DMS53 treated with DMSO at 0.1 percent for 48 hours (cell line): ENCODE measurements around the gene FLOT1.

Experiments used
- DNase-seq: peaks from one replicate; lab custom pipeline; 2025; ENCODE audit not compliant: unreplicated experiment; lab: John Stamatoyannopoulos, UW

The FLOT1 gene

DNA sequence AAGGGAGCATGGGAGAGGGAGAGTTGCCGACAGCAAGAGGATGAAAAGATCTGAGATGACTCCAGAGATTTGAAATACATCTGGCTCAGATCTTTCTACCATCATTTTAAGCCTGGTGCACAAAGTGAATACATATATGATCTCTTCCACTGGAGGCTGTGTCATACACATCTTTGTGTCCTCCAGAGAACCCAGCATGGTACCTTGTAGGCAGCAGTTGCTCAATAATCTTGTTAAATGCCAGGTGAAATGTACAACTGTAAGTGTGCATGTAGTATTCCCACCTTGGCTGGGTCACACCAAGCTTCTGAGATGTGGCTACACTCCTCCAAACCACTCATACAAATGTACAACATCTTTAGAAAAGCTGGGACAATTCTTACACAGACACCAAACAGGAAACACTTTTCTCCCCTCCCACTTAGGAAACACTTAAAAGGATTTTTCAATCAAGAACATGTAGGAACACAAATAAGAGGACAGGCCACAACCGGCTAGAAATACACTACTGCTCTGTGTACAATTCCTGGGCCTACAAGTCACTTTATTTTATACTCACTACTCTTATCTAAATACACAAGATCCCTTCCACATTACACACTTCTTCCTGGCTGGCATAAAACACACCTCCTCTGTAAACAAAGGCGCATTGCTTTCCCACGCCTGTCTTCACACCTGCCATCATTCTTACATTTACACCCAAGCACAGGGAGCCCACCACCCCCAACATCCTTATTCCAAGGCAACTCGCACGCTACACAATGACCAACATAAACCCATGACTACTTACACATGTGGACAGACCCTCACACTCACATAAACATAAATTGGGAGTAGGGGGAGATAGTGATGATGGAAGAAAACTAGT, 5.6 kb upstream of the FLOT1 start:
- DNase-seq, result peak; percentile 29

DNA sequence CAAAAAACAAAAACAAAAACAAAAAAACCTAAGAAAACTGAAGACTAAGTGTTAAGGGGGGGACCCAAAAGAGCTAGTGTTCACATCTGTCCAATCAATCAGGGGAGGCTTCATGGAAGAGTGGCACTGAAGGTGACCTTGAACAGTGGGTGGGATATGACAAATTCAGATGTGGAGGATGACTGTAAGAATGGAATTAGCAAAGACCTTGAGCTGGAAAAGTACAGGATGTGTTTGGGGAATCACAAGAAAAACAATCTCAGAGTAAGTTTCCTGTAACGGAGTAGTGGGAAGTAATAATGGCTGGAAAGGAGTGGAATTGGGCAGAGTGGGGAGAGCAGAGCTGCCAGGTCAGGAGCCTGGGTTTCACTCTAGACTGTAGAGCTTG, 4.8 kb upstream of the FLOT1 start:
- DNase-seq, result no peak

DNA sequence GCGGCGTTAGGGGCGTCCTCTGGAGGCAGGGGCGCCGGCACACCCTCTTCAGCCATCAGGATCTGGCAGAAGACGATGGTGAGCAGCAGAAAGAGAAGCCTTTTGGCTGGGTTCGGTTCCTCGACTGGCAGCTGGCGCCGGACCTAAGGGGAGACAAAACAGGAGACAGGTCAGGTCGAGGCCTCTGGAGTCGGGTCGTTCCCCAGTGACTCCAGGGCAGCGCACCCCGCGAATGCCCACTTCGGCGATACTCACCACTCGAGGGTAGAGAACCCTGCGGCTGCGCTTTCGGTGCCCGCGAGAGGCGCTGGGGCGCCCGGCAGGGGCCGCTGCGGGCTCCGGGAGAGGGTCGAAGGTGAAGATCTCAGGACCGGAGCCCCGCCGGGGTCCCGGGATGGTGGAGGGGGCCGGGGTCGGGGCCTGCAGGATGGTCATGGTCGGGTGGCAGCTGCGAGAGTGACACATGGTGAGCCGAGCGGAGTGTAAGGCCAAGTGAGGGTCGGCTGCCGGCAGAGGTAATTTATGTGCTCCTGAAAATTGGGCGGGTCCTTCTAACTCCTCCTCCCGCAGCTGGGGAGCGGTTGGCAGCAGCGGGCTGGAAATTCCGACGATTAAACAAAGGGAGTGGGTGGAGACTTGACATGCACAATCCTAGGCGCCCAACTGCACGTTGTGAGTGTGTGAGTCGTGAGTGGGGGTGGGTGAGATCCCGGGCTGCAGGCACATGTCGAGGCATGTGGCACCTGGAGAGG, 1.7 kb upstream of the FLOT1 start, which contains the start of gene IER3:
IER3 (minus strand) TSS at position 494 of the 752 bp plus-strand sequence; CDS start at position 465, 29 bp downstream.
- peak; percentile 73 for DNase-seq

DNA sequence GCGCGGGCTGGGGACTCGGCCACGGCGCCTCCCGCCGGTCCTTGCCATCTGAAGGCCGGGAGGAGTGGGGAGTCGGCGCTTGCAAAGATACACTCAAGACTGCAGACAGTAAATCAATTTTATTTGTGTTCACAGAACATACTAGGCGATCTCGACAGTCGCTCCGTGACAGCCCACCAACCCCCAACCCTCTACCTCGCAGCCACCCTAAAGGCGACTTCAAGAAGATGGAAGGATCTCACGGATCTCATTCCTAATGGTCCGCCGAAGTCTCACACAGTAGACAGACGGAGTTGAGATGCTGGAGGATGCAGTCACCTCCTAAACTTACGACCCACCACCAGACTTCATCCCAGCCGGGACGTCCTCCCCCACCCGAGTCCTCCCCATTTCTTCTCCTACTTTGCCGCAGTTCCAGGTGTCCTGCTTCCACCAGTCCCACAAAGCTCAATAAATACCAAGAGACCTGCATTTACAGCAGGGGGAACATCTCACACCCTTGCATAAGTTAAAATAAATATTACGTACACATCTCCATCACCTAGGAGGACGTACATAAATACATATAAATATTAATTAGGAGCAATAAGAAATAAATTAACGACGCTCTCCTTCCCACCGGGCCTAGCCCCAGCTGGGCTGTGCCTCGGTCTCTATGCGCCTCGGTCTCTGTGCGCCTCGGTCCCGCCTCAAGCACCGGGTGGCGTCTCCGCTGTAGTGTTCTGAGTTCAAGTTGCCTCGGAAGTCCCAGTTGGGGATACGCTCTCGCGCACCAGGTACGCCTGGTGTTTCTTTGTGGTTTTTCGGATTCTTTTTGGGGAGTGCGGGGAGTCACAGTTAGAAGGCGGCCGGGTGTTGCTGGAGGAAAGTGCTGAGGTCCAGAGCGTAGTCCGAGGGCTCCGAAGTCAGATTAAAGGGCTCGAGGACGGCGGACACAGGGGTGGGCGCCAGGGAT, 889 bp upstream of the FLOT1 start:
- no peak for DNase-seq

DNA sequence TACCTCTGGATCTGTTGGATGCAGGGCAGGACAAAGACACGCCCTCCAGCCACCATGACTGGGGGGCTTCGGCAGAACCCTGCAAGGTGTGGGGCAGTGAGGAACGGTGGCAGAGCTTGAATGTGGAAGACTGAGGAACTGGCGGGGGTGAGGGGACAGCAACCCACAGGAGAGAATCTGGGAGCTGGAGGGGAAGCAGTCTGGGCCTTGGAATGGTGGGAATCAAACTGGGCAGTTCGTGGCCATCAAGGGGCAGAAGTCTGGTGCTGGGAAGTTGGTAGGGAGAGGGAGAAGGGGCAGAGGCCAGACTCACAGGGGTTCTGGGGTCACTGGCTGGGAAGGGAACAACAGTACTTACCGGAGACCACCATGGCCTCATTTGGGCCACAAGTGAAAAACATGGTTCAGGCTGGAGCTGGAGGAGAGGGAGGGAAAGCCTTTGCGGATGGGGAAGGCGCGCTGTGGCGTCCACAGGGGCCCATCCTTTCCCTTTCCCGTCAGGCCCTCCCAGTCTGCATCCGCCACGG, 635 bp downstream of the FLOT1 start:
- no peak for DNase-seq

DNA sequence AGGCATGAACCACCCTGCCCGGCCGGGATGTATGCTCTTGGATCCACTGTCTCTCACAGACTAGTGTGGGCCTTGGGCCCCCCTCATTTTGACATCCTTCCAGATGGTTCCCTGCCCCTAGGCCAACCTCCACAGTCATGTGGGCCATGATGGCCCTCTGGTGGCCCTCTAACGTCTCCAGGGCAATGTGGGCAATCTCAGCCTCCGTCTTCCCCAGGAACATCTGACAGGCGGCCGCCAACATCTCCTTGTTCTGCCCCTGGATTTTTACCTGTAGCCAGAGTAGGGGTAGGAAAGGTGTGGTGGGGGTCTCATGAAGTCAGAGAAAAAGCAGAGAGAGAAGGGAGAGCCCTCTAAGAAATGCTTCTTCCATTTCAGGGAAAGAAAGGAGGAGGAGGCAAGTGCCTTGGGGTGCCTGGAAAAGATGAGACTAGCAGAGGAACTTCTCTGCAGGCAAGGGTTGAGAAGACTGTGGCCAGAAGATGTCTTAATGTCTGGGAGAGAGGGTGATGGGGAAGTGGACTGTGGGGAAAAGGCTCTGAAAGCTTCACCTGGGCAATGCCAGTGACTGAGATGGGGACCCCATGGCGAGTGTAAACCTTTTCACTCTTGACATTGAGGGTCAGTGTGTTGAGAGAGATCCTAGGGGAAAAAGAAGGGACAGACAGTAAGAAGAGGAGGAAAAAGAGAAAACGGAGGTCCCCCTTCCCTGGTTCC, 1.3 kb downstream of the FLOT1 start:
- DNase-seq, result no peak

DNA sequence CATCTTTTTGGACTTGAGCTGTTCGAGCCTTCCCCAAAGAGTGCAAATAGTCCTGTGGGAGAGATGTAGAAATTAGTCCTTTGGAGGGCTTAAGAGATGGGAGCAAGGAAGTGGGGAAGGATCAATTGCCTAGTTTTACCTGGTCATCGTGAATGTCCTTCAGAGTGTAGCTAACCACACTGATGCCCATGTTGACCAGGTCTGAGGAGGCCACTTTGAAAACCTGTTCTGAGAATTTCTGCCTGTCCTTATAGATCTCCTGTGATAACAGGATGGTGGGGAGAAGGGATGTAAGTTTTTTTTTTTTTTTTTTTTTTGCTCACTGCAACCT, 2.0 kb downstream of the FLOT1 start:
- DNase-seq, result no peak

DNA sequence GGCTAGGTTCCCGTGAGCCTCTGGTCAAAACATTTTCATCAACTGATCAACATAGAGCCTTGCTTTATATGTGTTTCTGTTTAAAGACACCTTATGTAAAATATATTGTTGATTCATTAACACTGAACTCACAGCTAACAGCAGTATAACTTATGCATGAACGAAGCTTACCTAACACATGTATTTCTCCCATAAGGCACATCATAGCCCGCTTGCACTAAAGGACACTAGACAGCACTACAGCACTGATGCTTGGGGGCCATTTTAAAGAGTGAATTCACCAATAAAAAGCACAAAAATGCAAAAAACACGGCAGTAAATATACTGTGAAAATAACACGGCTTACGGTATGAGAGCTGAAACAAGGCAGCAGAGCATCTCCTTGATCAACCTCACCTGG, 4.0 kb downstream of the FLOT1 start:
- no peak for DNase-seq

DNA sequence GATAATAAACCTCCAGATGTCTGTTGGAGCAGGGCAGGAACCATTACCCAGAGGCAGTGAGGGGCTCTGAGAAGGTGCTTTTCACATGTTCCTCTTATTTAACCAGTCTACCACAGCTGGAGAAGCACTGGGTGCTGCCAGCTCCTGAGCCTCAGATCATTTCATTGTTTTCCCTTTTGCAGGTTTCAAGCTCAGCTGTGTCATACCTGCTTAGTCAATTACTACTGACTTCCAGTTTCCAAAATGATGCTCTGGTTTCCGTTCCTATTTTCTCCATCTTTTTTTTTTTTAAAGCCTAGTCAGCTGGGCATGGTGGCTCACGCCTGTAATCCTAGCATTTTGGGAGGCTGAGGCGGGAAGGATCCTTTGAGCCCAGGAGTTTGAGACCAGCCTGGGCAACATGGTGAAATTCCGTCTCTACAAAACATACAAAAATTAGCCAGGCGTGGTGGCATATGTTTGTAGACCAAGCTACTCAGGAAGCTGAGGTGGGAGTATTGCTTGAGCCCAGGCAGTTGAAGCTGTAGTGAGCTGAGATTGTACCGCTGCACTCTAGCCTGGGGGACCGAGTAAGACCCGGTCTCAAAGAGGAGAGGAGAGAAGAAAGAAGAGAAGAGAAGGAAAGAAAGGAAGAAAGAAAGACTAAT, 6.7 kb downstream of the FLOT1 start:
- DNase-seq, result no peak

DNA sequence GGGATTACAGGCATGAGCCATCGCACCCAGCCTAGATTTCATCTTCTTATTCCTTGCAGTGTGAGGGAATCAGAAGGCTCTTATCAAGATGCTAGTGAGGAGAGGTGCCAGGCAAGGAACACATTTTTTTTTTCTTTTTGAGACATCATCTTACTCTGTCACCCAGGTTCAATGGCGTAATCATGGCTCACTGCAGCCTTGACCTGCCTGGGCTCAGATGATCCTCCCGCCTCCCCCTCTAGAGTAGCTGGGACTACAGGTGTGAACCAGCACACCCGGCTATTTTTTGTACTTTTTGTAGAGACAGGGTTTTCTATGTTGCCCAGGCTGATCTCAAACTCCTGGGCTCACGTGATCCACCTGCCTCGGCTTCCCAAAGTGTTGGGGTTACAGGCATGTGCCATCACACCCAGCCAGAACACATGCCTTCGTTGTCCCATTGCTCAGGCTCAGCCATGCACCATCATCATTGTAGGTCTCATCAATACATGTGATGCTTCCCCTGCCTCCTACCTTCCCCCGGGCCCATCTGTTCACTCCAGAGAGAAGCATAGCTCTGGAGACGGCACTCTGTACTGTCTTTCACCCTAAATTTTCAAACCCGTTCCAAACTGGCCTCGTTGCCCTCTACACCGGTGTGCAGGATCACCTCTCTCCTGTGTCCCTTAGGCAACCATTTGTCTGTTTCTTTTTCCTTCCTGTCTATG, 10.1 kb downstream of the FLOT1 start:
- DNase-seq, result no peak

DNA sequence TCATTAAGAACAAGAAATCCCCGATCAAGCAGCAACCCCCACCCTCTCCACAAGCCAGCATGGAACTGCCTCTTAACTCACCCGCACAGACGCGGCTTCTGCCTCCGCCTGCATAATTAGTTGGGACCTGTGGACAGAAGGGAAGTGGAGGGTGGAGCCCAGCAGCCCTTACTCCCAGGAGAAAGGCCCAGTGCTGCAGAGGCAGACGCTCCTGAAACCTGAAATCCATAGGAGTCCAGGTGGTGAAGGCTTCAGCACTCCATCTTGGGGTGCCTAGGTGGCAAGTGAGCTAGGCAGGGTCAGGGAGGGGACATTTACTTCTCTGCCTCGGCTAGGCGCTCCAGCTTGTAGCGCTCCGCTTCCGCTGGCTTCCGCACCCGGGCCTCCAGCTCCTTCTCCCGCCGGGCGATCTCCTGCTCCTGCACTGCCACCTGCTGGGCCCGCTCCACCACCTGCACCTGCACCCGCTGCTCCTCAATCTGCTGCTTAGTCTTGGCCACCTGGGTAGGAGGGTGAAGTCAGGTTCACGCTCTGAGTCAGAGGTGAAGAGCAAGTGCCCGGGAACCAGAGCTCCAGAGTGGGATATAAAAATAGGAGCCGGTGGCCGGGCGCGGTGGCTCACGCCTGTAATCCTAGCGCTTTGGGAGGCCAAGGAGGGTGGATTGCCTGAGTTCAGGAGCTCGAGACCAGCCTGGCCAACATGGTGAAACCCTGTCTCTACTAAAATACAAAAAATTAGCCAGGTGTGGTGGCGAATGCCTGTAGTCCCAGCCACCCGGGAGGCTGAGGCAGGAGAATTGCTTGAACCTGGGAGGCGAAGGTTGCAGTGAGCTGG, 11.7 kb downstream of the FLOT1 start:
- DNase-seq, result peak; percentile 92

DNA sequence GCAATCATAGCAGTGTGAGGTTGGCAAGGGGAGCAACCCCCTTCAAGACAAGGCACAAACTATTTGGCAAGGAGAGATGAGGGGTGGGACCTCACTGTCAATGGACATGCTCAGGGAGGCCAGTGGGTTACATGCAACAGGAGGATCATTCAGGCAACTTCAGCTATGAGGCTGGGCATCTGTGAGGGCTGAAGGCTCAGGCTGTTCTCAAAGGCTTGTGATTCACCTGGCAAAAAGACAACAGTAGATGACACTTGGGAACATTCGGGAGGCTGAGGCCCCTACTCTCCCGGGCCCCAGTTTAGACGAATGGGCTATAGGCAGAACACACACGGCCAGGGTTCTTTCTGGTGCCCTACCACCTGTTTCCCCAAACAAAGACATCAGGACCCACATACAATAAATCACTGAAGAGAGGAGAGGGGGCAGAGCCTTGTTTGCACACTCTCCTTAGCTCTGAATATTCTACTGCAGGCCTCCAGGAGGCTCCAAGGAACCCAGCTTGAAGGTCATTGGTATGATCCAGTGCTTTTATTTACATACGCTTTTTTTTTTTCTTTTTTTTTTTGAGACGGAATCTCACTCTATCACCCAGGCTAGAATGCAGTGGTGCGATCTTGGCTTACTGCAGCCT, 14.4 kb downstream of the FLOT1 start:
- DNase-seq, result no peak

DNA sequence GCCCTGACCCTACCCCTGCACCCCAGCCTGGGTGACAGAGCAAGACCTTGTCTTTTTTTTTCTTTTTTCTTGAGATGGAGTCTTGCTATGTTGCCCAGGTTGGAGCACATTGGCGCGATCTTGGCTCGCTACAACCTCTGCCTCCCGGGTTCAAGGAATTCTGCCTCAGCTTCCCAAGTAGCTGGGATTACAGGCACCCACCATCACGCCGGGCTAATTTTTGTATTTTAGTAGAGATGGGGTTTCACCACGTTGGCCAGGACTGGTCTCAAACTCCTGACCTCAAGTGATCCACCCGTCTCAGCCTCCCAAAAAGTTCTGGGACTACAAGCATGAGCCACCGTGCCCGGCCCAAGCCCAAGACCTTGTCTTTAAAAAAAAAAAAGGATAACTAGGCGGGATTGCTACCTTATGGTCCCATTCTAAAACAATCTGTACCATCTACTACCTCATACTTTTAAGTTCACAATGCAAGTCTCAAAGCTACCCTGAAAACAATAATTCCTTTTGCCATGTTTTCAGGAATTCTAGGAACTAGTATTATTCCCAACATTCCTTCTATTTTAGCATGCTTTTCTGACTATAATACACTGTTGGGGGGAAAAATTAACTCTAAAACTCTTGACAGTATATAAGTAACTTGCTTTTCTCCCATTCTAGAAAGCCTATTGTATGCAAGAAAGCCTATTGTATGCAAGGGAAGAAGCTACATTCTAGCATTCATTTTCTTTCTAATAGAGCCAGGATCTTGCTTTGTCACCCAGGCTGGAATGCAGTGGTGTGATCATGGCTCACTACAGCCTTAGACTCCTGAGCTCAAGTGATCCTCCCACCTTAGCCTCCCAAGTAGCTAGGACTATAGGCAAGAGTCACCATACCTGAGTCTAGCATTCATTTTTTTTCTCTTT, 15.7 kb downstream of the FLOT1 start:
- DNase-seq, result no peak

DNA sequence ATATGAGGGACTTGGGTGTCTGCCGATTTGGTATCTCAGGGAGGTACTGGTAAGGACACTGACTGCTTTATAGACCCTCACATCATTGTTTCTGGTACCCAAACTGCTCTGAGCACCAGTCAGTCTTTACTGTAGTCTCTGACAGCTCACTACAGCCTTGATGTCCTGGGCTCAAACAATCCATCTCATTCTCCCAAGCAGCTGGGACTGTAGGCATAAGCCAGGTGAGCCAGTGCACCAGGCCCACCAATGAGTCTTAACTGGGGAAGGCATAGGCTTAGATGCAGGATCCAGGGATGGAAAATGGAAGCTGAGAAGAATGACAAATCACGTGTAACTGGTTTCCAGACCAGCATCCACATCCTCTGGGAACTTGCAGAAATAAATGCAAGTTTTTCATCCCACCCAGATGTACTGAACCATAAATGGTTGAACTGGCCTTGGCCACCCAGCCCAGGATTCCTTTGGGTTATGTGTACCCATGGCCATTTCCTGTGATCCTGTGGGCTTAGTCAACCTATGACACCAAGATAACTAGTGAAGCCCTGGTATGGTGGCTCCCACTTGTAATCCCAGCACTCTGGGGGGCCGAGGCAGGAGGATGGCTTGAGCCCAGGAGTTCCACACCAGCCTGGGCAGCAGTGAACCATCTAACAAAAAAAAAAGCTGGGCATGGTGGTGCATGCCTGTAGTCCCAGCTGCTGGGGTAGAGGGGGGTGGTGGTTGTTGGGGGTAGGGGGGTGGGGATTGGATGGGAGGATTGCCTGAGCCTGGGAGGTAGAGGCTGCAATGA, 16.6 kb downstream of the FLOT1 start:
- no peak for DNase-seq

DNA sequence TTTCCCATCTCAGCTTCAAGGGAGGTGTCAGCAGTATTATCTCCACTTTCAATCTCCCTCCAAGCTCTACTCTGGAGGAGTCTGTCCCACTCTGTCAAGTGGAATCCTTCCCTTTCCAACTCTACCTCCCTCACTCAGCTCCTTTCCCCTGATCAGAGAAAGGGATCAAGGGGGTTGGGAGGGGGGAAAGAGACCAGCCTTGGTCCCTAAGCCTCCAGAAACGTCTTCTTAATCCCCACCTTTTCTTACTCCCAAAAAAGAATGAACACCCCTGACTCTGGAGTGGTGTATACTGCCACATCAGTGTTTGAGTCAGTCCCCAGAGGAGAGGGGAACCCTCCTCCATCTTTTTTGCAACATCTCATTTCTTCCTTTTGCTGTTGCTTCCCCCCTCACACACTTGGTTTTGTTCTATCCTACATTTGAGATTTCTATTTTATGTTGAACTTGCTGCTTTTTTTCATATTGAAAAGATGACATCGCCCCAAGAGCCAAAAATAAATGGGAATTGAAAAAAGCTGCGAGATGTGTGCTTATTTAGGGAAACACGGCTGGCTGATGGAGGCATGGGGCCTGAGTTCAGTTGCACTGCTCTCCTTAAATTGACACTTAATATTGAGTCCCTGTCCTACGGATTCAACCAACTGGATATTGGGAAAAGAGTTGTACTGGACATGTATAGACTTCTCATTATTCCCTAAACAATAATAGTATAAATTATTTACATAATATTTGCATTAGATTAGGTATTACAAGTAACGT, 17.4 kb downstream of the FLOT1 start:
- no peak for DNase-seq
